GM12892 (cell line): ENCODE measurements around the gene FSD1L.

Source experiments
- POLR2A ChIP-seq: IDR thresholded peaks from 2 replicates; pipeline ENCODE4 v1.6.1; 2011; ENCODE audit warnings: low read depth, low read length, control low read depth
- POLR2AphosphoS5 ChIP-seq: IDR thresholded peaks from 2 replicates; pipeline ENCODE4 v1.6.1; 2011; ENCODE audit warnings: low read depth, low read length, control low read depth
- TAF1 ChIP-seq: IDR thresholded peaks from 2 replicates; pipeline ENCODE4 v1.6.1; 2011; ENCODE audit warnings: low read depth, mild to moderate bottlenecking, control low read depth, low read length, borderline replicate concordance

GRCh38 chr9:105539452-105539851, 91.6 kb downstream of the FSD1L start:
- no peak for TF ChIP-seq POLR2A
- no peak for TF ChIP-seq TAF1
- TF ChIP-seq POLR2AphosphoS5, result no peak
